Neuronal stem cell (in vitro differentiated cells): ENCODE measurements around the gene SLC22A14.

Source experiments
- DNase-seq: peaks from one replicate; pipeline ENCODE4 v3.0.0-alpha.2; 2013; ENCODE audit warnings: low spot score
- H2AFZ ChIP-seq: one replicate; pipeline ENCODE4 v1.6.1; 2013; ENCODE audit warnings: mild to moderate bottlenecking, low read length, inconsistent platforms
- H2AK5ac ChIP-seq: 2 replicates; pipeline ENCODE4 v1.6.1; 2013; ENCODE audit warnings: low read depth, mild to moderate bottlenecking, inconsistent platforms, low read length, moderate library complexity, mixed read lengths
- H2BK120ac ChIP-seq: 2 replicates; pipeline ENCODE4 v1.6.1; 2013; ENCODE audit warnings: low read depth, mild to moderate bottlenecking, inconsistent platforms, low read length, moderate library complexity, mixed read lengths
- H2BK12ac ChIP-seq: one replicate; pipeline ENCODE4 v1.6.1; 2013; ENCODE audit warnings: low read length, inconsistent platforms
- H2BK15ac ChIP-seq: 2 replicates; pipeline ENCODE4 v1.6.1; 2013; ENCODE audit warnings: mild to moderate bottlenecking, low read length, inconsistent platforms, mixed read lengths
- H2BK5ac ChIP-seq: one replicate; pipeline ENCODE4 v1.6.1; 2013; ENCODE audit warnings: inconsistent platforms, mild to moderate bottlenecking, low read length, moderate library complexity
- H3K14ac ChIP-seq: one replicate; pipeline ENCODE4 v1.6.1; 2013; ENCODE audit warnings: low read length, inconsistent platforms
- H3K18ac ChIP-seq: 2 replicates; pipeline ENCODE4 v1.6.1; 2013; ENCODE audit warnings: low read length, inconsistent platforms
- H3K23ac ChIP-seq: 2 replicates; pipeline ENCODE4 v1.6.1; 2013; ENCODE audit warnings: low read depth, mild to moderate bottlenecking, mixed read lengths, low read length, inconsistent platforms; ENCODE audit not compliant: poor library complexity
- H3K27ac ChIP-seq: replicated peaks from 3 replicates; pipeline ENCODE4 v1.5.1; 2013; ENCODE audit warnings: low read length, inconsistent platforms
- H3K27me3 ChIP-seq, 3 experiments: 2 replicates each; pipeline ENCODE4 v1.6.1; 2013; ENCODE audit warnings: low read length in 3 of 3, mild to moderate bottlenecking in 2 of 3, inconsistent platforms in 1 of 3, low read depth in 1 of 3, mixed read lengths in 1 of 3, moderate library complexity in 1 of 3; ENCODE audit not compliant: control insufficient read depth in 3 of 3, insufficient read depth in 3 of 3
- H3K36me3 ChIP-seq, 2 donors: replicated peaks in 1 of 2; 2 replicates each; pipeline ENCODE4 v1.6.1; 2013; ENCODE audit warnings: low read length in 2 of 2; ENCODE audit not compliant: control insufficient read depth in 2 of 2, insufficient read depth in 2 of 2
- H3K4ac ChIP-seq: 2 replicates; pipeline ENCODE4 v1.6.1; 2013; ENCODE audit warnings: inconsistent platforms, mild to moderate bottlenecking, low read length, moderate library complexity
- H3K4me1 ChIP-seq, 2 donors: 1 replicate in 1 of 2; 2 replicates in 1 of 2; pipeline ENCODE4 v1.6.1; 2013; ENCODE audit warnings: low read length in 2 of 2, low read depth in 1 of 2; ENCODE audit not compliant: control insufficient read depth in 2 of 2, insufficient read depth in 1 of 2
- H3K4me2 ChIP-seq: one replicate; pipeline ENCODE4 v1.6.1; 2013; ENCODE audit warnings: mild to moderate bottlenecking, low read length, inconsistent platforms; ENCODE audit not compliant: insufficient read depth, poor library complexity, severe bottlenecking
- H3K4me3 ChIP-seq, 2 donors: 2 replicates each; pipeline ENCODE4 v1.5.1; 2013; ENCODE audit warnings: low read length in 2 of 2, mild to moderate bottlenecking in 2 of 2, inconsistent platforms in 1 of 2, moderate library complexity in 1 of 2
- H3K79me1 ChIP-seq: one replicate; pipeline ENCODE4 v1.6.1; 2013; ENCODE audit warnings: low read depth, mild to moderate bottlenecking, inconsistent platforms, low read length, moderate library complexity
- H3K9ac ChIP-seq: one replicate; pipeline ENCODE4 v1.6.1; 2013; ENCODE audit warnings: mild to moderate bottlenecking, low read depth, low read length, inconsistent platforms; ENCODE audit not compliant: poor library complexity
- H3K9me3 ChIP-seq, 2 donors: replicated peaks in 1 of 2; 2 replicates each; pipeline versions ENCODE3 to v1.6.1; 2013; ENCODE audit warnings: low read length in 2 of 2, mild to moderate bottlenecking in 2 of 2, inconsistent platforms in 1 of 2, low read depth in 1 of 2, mixed read lengths in 1 of 2, moderate library complexity in 1 of 2; ENCODE audit not compliant: control insufficient read depth in 2 of 2, insufficient read depth in 1 of 2
- H4K8ac ChIP-seq: one replicate; pipeline ENCODE4 v1.6.1; 2013; ENCODE audit warnings: low read depth, mild to moderate bottlenecking, inconsistent platforms, low read length, moderate library complexity
- H4K91ac ChIP-seq: one replicate; pipeline ENCODE4 v1.6.1; 2013; ENCODE audit warnings: low read length, low read depth, mild to moderate bottlenecking, inconsistent platforms; ENCODE audit not compliant: poor library complexity
- WGBS, 2 donors: extraction: QIAGEN DNeasy Blood & Tissue Kit; methylation state at CpG; one replicate each; pipeline ENCODE4 v1.1.7; 2013; ENCODE audit warnings: missing lambda C conversion rate in 2 of 2, mixed read lengths in 1 of 2; ENCODE audit not compliant: insufficient read length in 2 of 2, insufficient replicate concordance in 1 of 2; ENCODE audit errors: extremely low coverage in 2 of 2; 5-methylcytosine and 5-hydroxymethylcytosine counted together

SLC22A14 gene

GRCh38 chr3:38331257-38332022 lies 49.3 kb downstream of the SLC22A14 start:
- Histone ChIP-seq H3K4me2 (no peak overlapping the region), H3K23ac (no peak overlapping the region), H2BK120ac (no peak overlapping the region), H2BK5ac (no peak overlapping the region), H3K36me3 (no peaks in the 10 kb centered on the region), H3K4me1 (no peaks in the 10 kb centered on the region), H4K91ac (no peak overlapping the region), H3K18ac (no peak overlapping the region), H3K4me3 (no peak overlapping the region), H3K9me3 (peaks cover 0 to 2% of the 10 kb centered on the region in 2 donors), H3K14ac (no peak overlapping the region), H2BK12ac (no peak overlapping the region), H2BK15ac (no peak overlapping the region), H3K79me1 (no peaks in the 10 kb centered on the region), H2AK5ac (no peak overlapping the region), H2AFZ (no peak overlapping the region), H3K4ac (no peak overlapping the region), H3K27me3 (peaks cover 0 to 13% (median 0%) of the 10 kb centered on the region in 3 experiments), H3K27ac (no peak overlapping the region), H4K8ac (no peak overlapping the region), H3K9ac (no peak overlapping the region)
- WGBS, 2 donors, result no CpG with 5 or more reads among the region's 4 CpGs
- DNase-seq, result no peak

GRCh38 chr3:38332201-38332600 lies 50.1 kb downstream of the SLC22A14 start:
- H2AFZ ChIP-seq, result no peak overlapping the region
- H3K9me3 ChIP-seq, result peaks cover 0 to 2% of the 10 kb centered on the region in 2 donors
- no peaks in the 10 kb centered on the region for H3K4me1 ChIP-seq
- no peak overlapping the region for H3K9ac ChIP-seq
- no peak overlapping the region for H2BK5ac ChIP-seq
- H2BK12ac ChIP-seq, result no peak overlapping the region
- no peak overlapping the region for H3K27ac ChIP-seq
- H3K4me2 ChIP-seq, result no peak overlapping the region
- H3K14ac ChIP-seq, result no peak overlapping the region
- H3K23ac ChIP-seq, result no peak overlapping the region
- WGBS, 2 donors, result no CpG with 5 or more reads among the region's 3 CpGs
- peaks cover 0 to 13% (median 0%) of the 10 kb centered on the region in 3 experiments for H3K27me3 ChIP-seq
- no peak overlapping the region for H3K18ac ChIP-seq
- H3K79me1 ChIP-seq, result no peaks in the 10 kb centered on the region
- H2BK120ac ChIP-seq, result no peak overlapping the region
- DNase-seq, result no peak
- H2BK15ac ChIP-seq, result no peak overlapping the region
- H3K36me3 ChIP-seq, result no peaks in the 10 kb centered on the region
- H4K91ac ChIP-seq, result no peak overlapping the region
- H3K4me3 ChIP-seq, result no peak overlapping the region
- H4K8ac ChIP-seq, result no peak overlapping the region
- no peak overlapping the region for H2AK5ac ChIP-seq
- H3K4ac ChIP-seq, result no peak overlapping the region

GRCh38 chr3:38334142-38335055 lies 52.3 kb downstream of the SLC22A14 start:
- H3K18ac ChIP-seq, result no peak overlapping the region
- no peak overlapping the region for H2AFZ ChIP-seq
- no peak overlapping the region for H2BK12ac ChIP-seq
- H2BK15ac ChIP-seq, result no peak overlapping the region
- H3K4ac ChIP-seq, result no peak overlapping the region
- no peak overlapping the region for H2BK5ac ChIP-seq
- H2BK120ac ChIP-seq, result no peak overlapping the region
- H3K4me2 ChIP-seq, result no peak overlapping the region
- H4K91ac ChIP-seq, result no peak overlapping the region
- no peak for DNase-seq
- peaks cover 0 to 11% (median 0%) of the 10 kb centered on the region in 3 experiments for H3K27me3 ChIP-seq
- no peak overlapping the region for H3K14ac ChIP-seq
- H4K8ac ChIP-seq, result no peak overlapping the region
- no CpG with 5 or more reads among the region's 5 CpGs for WGBS, 2 donors
- H3K9me3 ChIP-seq, result no peaks in the 10 kb centered on the region
- no peaks in the 10 kb centered on the region for H3K4me1 ChIP-seq
- no peak overlapping the region for H3K27ac ChIP-seq
- H3K4me3 ChIP-seq, result no peak overlapping the region
- no peaks in the 10 kb centered on the region for H3K36me3 ChIP-seq
- no peaks in the 10 kb centered on the region for H3K79me1 ChIP-seq
- no peak overlapping the region for H3K9ac ChIP-seq
- no peak overlapping the region for H2AK5ac ChIP-seq
- H3K23ac ChIP-seq, result no peak overlapping the region

DNA sequence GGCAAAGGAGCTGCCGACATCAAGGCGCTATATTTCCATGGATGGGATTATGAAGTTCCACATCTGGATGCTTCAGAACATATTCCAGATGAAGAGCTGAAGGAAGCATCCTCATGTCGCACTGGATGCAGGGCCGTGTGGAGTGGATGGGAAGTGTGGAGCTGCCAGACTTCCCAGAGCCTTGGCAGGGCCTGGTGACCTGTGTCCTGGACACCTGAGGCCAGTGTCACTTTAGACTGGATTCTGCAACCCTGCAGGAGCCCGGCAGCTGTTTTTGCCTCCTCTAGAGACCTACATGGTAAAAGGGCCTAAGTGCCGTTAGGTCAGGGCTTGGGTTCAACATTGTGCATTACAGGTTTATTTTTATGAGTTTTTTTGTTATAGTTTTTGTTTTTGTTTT lies 53.2 kb downstream of the SLC22A14 start:
- no peak overlapping the region for H3K27ac ChIP-seq

More for the DNA sequence above, 53.2 kb downstream of the SLC22A14 start:
- Histone ChIP-seq H3K14ac (no peak overlapping the region), H3K9ac (no peak overlapping the region), H3K4me3 (no peak overlapping the region), H3K9me3 (no peaks in the 10 kb centered on the region), H2BK12ac (no peak overlapping the region), H2BK15ac (no peak overlapping the region), H3K27me3 (peaks cover 0 to 11% (median 0%) of the 10 kb centered on the region in 3 experiments), H2AK5ac (no peak overlapping the region), H3K18ac (no peak overlapping the region), H3K79me1 (no peaks in the 10 kb centered on the region), H2BK120ac (no peak overlapping the region), H4K91ac (no peak overlapping the region), H3K36me3 (no peaks in the 10 kb centered on the region), H3K4me2 (no peak overlapping the region), H2AFZ (no peak overlapping the region), H4K8ac (no peak overlapping the region), H3K4ac (no peak overlapping the region), H2BK5ac (no peak overlapping the region), H3K4me1 (no peaks in the 10 kb centered on the region), H3K23ac (no peak overlapping the region)
- no CpG with 5 or more reads among the region's 6 CpGs for WGBS, 2 donors
- DNase-seq, result no peak
